Glutamatergic neuron (in vitro differentiated cells): Measurements from ENCODE around the gene RAB15. TPM values are rescaled to one million over a fixed set of nuclear protein-coding genes. Genes with fewer than 3 reads are reported as not detected.
"Not testable (repeated sequence)": the region's sequence is repeated elsewhere in the genome, so short reads cannot be mapped to it uniquely, and the experiment has no call there.

Experiments
- DNase-seq: peaks from one replicate; pipeline ENCODE4 v3.0.0; 2022
- H3K27ac Mint-ChIP-seq: one replicate; pipeline ENCODE4 v1.8.0; 2020; ENCODE audit warnings: mild to moderate bottlenecking, mixed read lengths, inconsistent platforms; ENCODE audit not compliant: unreplicated experiment
- H3K27me3 Mint-ChIP-seq: one replicate; pipeline ENCODE4 v1.8.0; 2020; ENCODE audit warnings: mild to moderate bottlenecking, moderate library complexity, mixed read lengths, inconsistent platforms; ENCODE audit not compliant: unreplicated experiment
- H3K36me3 Mint-ChIP-seq: one replicate; pipeline ENCODE4 v1.8.0; 2020; ENCODE audit warnings: mild to moderate bottlenecking, mixed read lengths, inconsistent platforms; ENCODE audit not compliant: unreplicated experiment
- H3K4me1 Mint-ChIP-seq: one replicate; pipeline ENCODE4 v1.8.0; 2020; ENCODE audit warnings: mild to moderate bottlenecking, low read depth, mixed read lengths, inconsistent platforms; ENCODE audit not compliant: unreplicated experiment
- H3K4me3 Mint-ChIP-seq: one replicate; pipeline ENCODE4 v1.8.0; 2020; ENCODE audit warnings: mild to moderate bottlenecking, mixed read lengths, inconsistent platforms; ENCODE audit not compliant: unreplicated experiment
- H3K9me3 Mint-ChIP-seq: one replicate; pipeline ENCODE4 v1.8.0; 2020; ENCODE audit warnings: mild to moderate bottlenecking, moderate library complexity, mixed read lengths, inconsistent platforms; ENCODE audit not compliant: unreplicated experiment
- CTCF ChIP-seq: fragments of 200-600 bp; sonication (generic); IDR thresholded peaks from one replicate; pipeline ENCODE4 v1.5.0; 2021; ENCODE audit not compliant: partially characterized antibody, unreplicated experiment
- total RNA-seq: library from RNA; stranded (reverse); fragmentation: NEBNext Ultra II Directional; extraction: Animal tissue kit (Norgen Biotek cat#: 25700); gene quantifications from one replicate; pipeline ENCODE4 v1.2.1, GENCODE V29; 2021; ENCODE audit not compliant: unreplicated experiment

RAB15 gene
- total RNA-seq, 1 donor from 2014 or later: 79.5 TPM

- Mint-ChIP-seq H3K27ac (no peak overlapping the region), H3K27me3 (peaks cover 11% of the 10 kb centered on the region)
- no peak for TF ChIP-seq CTCF
Measured at GRCh38 chr14:64915797-64916196, 56.3 kb downstream of the RAB15 start.

GRCh38 chr14:64915029-64915424, 57.1 kb downstream of the RAB15 start:
- TF ChIP-seq CTCF: no peak
- no peak for DNase-seq
- no peaks in the 10 kb centered on the region for H3K36me3 Mint-ChIP-seq
- H3K4me1 Mint-ChIP-seq: peaks cover 9% of the 10 kb centered on the region
- H3K27ac Mint-ChIP-seq: peak overlapping the region; percentile 85
- peak overlapping the region; percentile 90 for H3K4me3 Mint-ChIP-seq
- H3K9me3 Mint-ChIP-seq: no peaks in the 10 kb centered on the region
- H3K27me3 Mint-ChIP-seq: peaks cover 11% of the 10 kb centered on the region

More at GRCh38 chr14:64915797-64916196, 56.3 kb downstream of the RAB15 start:
- Mint-ChIP-seq H3K9me3 (no peaks in the 10 kb centered on the region), H3K4me3 (peak overlapping the region; percentile 90), H3K4me1 (peaks cover 9% of the 10 kb centered on the region), H3K36me3 (no peaks in the 10 kb centered on the region)
- no peak for DNase-seq

GRCh38 chr14:64914237-64915028, 57.7 kb downstream of the RAB15 start, which contains the start of gene CHURC1:
CHURC1 (plus strand) TSS chr14:64914455; CDS start chr14:64914496, 41 bp downstream.
- peak within 1 kb of the TSS; percentile 85 for H3K27ac Mint-ChIP-seq
- no peak for TF ChIP-seq CTCF
- H3K4me1 Mint-ChIP-seq: peaks cover 9% of the 10 kb centered on the region

GRCh38 chr14:64913477-64913876, 58.7 kb downstream of the RAB15 start:
- peak overlapping the region; percentile 90 for H3K4me3 Mint-ChIP-seq
- peaks cover 11% of the 10 kb centered on the region for H3K27me3 Mint-ChIP-seq
- not testable (repeated sequence) for H3K27ac Mint-ChIP-seq, H3K9me3 Mint-ChIP-seq, H3K36me3 Mint-ChIP-seq, H3K4me1 Mint-ChIP-seq, DNase-seq

More at GRCh38 chr14:64914237-64915028, 57.7 kb downstream of the RAB15 start, which contains the start of gene CHURC1:
- no peaks in the 10 kb centered on the region for H3K9me3 Mint-ChIP-seq
- peaks cover 11% of the 10 kb centered on the region for H3K27me3 Mint-ChIP-seq
- peak within 1 kb of the TSS; percentile 90 for H3K4me3 Mint-ChIP-seq
- H3K36me3 Mint-ChIP-seq: no peaks in the 10 kb centered on the region
- peak; percentile 94 for DNase-seq

GRCh38 chr14:64912261-64912660, 59.9 kb downstream of the RAB15 start:
- H3K36me3 Mint-ChIP-seq: no peaks in the 10 kb centered on the region
- TF ChIP-seq CTCF: no peak
- peaks cover 9% of the 10 kb centered on the region for H3K4me1 Mint-ChIP-seq
- H3K27me3 Mint-ChIP-seq: peaks cover 8% of the 10 kb centered on the region
- no peaks in the 10 kb centered on the region for H3K9me3 Mint-ChIP-seq
- no peak for DNase-seq
- H3K4me3 Mint-ChIP-seq: no peak overlapping the region
- H3K27ac Mint-ChIP-seq: no peak overlapping the region
